Choroid plexus epithelial cell (primary cell): ENCODE data around the gene STXBP5.
"Not testable (repeated sequence)": the region's sequence is repeated elsewhere in the genome, so short reads cannot be mapped to it uniquely, and the experiment has no call there.

ENCODE experiments used
- DNase-seq: peaks from one replicate; pipeline ENCODE4 v3.0.0-alpha.2; 2010; ENCODE audit warnings: low read depth
- H3K4me3 ChIP-seq: 2 replicates; pipeline ENCODE4 v1.5.1; 2011; ENCODE audit warnings: low read depth, mild to moderate bottlenecking, control low read depth, low read length, moderate library complexity
- CTCF ChIP-seq: conservative IDR thresholded peaks from 2 replicates; pipeline ENCODE4 v1.5.1; 2011; ENCODE audit warnings: low read depth, mild to moderate bottlenecking, control low read depth, inconsistent platforms, low read length, moderate library complexity

STXBP5 gene

GRCh38 chr6:147371325-147371724 is 167.1 kb downstream of the STXBP5 start:
- H3K4me3 ChIP-seq, result no peak overlapping the region
- DNase-seq, result no peak
- no peak for TF ChIP-seq CTCF

- TF ChIP-seq CTCF, result no peak
- H3K4me3 ChIP-seq, result no peak overlapping the region
- DNase-seq, result no peak
These were observed 168.6 kb downstream of the STXBP5 start for GRCh38 chr6:147372806-147373205.

GRCh38 chr6:147378819-147379218 is 174.6 kb downstream of the STXBP5 start:
- no peak overlapping the region for H3K4me3 ChIP-seq
- no peak for TF ChIP-seq CTCF
- no peak for DNase-seq

GRCh38 chr6:147380841-147381240 is 176.6 kb downstream of the STXBP5 start:
- DNase-seq, H3K4me3 ChIP-seq: not testable (repeated sequence)

GRCh38 chr6:147381712-147382111 is 177.5 kb downstream of the STXBP5 start:
- no peak for TF ChIP-seq CTCF
- H3K4me3 ChIP-seq, result no peak overlapping the region
- no peak for DNase-seq

- no peak overlapping the region for H3K4me3 ChIP-seq
- peak; percentile 76 for DNase-seq
These were observed 178.8 kb downstream of the STXBP5 start for GRCh38 chr6:147382945-147383554.

GRCh38 chr6:147384029-147384428 is 179.8 kb downstream of the STXBP5 start:
- DNase-seq, result no peak
- TF ChIP-seq CTCF, result no peak
- no peak overlapping the region for H3K4me3 ChIP-seq

More at GRCh38 chr6:147382945-147383554, 178.8 kb downstream of the STXBP5 start:
- peak; percentile 58 for TF ChIP-seq CTCF
